NCI-H82 (cell line): Measurements from ENCODE around the gene ARHGEF3.

Source experiments
- DNase-seq: peaks from one replicate; lab custom pipeline; 2025; lab: John Stamatoyannopoulos, UW

The ARHGEF3 gene

DNA sequence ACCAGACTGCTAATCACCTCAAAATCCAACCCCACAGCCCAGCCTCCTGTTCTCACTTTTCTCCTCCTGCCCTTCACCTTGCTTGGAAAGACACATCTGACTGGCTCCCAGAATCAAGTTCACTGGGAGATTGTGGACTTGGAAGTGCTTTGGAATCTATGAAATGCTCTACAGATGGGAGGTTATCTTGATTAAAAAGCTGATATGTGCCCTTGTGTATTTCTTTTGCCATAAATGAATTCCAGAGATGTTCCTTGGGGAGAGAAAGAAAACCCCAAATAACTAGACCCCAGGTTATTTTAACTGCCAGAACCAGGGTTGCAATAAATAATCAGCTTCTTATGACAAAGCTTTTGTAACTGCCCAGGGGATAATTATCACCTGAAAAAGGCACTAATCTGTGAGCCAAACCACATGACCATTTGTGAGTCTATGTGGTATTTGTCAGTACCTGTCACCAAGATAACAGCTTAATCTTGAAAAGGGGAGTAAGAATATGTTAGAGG, 21.7 kb upstream of the ARHGEF3 start:
- DNase-seq: no peak

GRCh38 chr3:56822501-56822900, 20.8 kb upstream of the ARHGEF3 start:
- DNase-seq: no peak

GRCh38 chr3:56819016-56819809, 17.5 kb upstream of the ARHGEF3 start:
- no peak for DNase-seq

DNA sequence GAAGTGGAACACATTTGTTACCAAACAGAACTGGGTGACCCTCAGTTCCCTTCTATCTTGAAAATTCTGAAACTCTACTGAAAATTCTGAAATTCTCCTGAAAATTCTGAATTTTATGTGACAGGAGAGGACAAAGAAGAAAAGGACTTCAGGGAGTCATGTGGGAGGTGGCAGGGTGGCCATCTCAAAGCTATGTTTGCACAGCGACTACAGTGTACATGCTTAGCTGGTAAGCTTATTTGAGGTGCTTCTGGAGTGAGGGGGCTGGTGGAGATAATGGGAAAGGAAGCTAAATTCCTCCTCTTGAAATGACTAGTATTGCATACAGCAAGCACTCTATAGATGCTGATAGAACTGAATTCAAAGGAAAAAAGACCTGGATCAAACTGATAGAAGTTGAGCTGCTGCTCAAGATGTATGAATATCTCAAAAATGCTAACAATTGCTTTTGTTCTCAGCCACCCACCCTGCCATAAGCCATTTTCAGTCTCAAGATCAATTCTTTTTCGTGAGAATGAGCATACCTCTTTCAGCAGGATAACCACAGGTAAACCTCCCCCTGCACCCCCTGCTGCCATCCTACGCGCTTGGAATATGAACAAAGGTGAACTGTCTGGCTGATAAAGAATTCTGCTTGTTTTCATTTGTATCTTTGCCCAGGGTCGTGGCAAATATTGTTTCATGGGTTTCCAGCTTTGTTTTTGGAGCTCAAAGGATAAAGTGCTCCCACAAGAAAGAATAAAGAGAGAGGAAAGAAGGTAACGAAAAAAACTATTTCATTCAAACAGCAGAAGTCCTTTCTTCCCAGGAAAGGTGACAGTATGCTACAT, 16.6 kb upstream of the ARHGEF3 start:
- DNase-seq: no peak

- no peak for DNase-seq
Observed at GRCh38 chr3:56817646-56818045, 15.9 kb upstream of the ARHGEF3 start.

- DNase-seq: no peak
Observed at GRCh38 chr3:56816061-56816460, 14.3 kb upstream of the ARHGEF3 start.

GRCh38 chr3:56815589-56815988, 13.8 kb upstream of the ARHGEF3 start:
- no peak for DNase-seq

GRCh38 chr3:56813653-56813960, 11.9 kb upstream of the ARHGEF3 start:
- no peak for DNase-seq

DNA sequence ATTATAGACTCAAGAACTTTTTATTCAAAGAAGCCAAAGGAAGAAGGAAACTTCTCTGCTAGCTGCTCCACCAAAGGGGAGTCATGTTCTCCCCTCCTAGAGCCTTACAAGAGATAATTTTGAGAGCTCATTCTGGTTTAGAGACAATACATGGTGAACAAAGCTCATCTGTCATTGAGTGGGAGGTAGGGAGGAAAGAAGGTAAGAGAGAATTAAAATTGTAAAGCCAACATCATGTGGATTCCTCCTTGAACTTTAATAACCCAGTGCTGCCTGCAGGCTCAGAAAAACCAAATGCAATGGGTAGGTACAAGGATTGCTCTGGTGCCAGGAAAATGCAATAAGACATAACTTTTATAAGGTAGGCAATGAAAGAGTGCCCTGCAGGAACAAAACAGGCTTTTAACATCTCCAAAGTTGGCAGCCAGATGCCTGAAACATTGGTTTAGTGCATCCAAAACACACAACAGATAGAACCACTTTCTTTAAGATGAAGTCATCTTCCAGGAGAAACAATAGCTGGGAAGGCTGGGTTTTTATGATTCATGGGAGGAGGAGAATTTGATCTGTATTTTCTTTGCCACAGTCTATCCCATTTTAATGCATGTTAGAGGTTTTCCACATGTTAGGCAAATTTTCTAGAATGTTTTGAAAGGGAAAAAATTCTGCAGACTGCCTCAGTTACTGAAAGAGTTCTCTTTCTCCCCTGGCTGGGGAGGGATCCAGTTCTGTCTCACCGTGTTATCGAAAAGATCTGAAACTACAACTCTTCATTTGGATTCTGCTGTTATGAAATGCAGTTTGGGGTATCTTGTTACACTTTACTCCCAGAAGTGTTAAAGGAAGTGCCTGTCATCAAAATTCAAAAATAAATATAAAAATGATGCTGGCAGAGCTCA, 11.3 kb upstream of the ARHGEF3 start:
- no peak for DNase-seq

DNA sequence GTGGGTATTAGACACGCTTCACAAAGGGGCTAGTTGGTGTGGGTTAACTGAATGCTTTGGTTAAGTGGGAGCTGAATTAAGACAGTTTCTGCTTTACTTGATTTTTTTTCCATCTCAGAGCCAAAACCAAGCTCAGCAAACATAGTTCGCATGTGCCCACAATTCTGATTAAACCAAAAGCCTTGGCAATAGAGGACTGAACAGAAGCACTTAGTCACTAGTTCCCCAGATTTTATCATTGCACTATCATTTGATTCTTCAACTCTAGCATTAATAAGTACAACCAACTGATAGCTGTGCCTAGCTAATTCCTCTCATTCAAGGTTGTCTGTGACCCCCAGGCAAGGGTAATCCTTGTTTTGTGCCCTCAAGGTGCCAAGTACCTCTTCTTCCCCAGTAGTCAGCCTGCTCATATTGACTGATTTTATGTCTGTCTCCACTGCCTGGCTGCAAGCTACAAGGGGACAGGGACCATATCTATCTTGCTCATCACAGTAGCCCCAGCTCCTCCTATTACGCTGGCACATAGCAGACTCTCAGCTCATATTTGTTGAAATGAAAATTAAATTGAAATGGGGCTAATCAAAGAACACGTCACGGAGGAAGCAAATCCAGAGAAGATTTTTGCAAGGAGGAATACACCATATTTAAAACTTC, 9.9 kb upstream of the ARHGEF3 start:
- no peak for DNase-seq

GRCh38 chr3:56810577-56811545, 9.1 kb upstream of the ARHGEF3 start:
- no peak for DNase-seq

- peak; percentile 87 for DNase-seq
Observed at GRCh38 chr3:56806407-56806806, 4.7 kb upstream of the ARHGEF3 start.

- DNase-seq: no peak
Observed at GRCh38 chr3:56802790-56803189, 1.0 kb upstream of the ARHGEF3 start.

DNA sequence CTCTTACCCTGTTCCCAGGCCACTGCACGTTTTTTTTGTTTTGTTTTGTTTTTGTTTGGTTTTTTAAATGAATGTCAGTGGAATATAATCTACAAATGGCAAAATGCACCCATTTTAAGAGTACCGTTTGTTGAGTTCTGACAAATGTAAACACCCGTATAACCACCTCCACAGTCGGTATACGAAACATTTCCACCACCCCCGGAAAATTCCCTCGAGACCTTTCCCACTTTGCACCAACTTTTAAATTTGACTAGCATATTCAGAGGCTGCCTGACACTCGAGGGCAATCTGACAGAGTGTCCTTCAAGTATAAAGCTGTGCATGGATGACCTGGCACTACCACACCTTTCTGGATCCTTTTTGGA, 613 bp upstream of the ARHGEF3 start:
- DNase-seq: no peak

- peak; percentile 36 for DNase-seq
Observed at GRCh38 chr3:56800832-56801661, 702 bp downstream of the ARHGEF3 start.

- no peak for DNase-seq
Observed at GRCh38 chr3:56800130-56800831, 1.5 kb downstream of the ARHGEF3 start.

DNA sequence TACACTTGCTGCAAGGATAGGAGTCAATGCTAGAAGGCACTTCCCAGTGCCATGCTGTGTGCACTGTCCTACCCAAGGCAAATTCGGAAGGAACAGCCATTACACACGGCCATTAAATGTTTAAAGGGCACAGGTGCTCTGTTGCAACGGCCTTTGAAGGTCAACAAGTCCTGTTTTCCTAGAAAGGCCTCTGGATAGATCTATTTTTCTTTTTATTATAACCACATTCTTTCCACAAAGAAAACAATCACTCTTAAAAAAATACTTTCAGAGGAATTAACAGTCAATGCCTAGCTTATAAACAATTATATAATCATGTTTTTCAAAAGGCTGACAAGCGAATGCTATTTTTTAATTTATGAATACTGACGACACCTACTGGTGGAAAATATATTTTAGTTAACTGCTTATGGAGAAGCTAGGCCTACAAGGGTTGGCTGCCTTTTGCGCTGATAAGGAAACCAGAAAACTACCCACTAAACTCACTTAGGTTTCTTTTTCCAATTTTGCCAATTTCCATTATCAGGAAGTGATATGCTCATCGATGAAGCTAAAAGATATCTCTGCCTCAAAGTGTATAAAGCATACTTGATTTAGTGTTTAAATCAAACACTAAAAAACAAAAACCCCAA, 2.4 kb downstream of the ARHGEF3 start:
- peak; percentile 72 for DNase-seq

- DNase-seq: no peak
Observed at GRCh38 chr3:56796996-56797395, 4.8 kb downstream of the ARHGEF3 start.

GRCh38 chr3:56796202-56796601, 5.5 kb downstream of the ARHGEF3 start:
- DNase-seq: no peak
